Hepatic stellate cell (primary cell): Measurements from ENCODE around the gene MAN2B2.
"Not testable (repeated sequence)": the region's sequence is repeated elsewhere in the genome, so short reads cannot be mapped to it uniquely, and the experiment has no call there.

Experiments
- DNase-seq: peaks from one replicate; pipeline ENCODE4 v3.0.0; 2011; ENCODE audit warnings: low spot score

MAN2B2 gene

GRCh38 chr4:6643141-6643847 lies 68.3 kb downstream of the MAN2B2 start:
- DNase-seq = no peak

DNA sequence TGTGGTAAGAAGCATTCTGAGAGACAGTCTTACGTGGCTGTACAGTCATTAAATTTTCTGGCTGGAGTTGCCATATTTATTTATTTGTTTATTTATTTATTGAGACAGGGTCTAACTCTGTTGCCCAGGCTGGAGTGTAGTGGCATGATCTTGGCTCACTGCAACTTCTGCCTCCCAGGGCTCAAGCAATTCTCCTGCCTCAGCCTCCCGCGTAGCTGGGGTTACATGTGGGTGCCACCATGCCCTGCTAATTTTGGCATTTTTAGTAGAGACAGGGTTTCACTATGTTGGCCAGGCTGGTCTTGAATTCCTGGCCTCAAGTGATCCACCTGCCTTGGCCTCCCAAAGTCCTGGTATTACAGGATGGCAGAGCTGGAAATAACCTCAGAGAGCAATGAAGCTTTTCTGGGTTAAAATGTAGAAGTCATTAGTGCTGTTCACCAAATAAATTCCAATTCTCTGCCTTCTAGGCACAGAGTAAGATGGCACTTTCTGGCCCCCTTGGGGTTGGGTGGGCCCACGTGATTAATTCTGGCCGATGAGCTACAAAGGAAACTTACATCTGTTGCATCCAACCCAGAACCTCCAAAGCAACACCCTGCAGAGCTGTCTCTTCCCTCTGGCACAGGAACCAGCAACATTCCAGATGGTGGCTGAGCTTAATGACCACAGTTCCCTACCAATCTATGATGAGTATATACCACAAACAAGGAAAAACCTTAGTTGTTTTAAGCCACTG lies 70.0 kb downstream of the MAN2B2 start:
- no peak for DNase-seq

- no peak for DNase-seq
These were observed 72.2 kb downstream of the MAN2B2 start for GRCh38 chr4:6647169-6647568.

DNA sequence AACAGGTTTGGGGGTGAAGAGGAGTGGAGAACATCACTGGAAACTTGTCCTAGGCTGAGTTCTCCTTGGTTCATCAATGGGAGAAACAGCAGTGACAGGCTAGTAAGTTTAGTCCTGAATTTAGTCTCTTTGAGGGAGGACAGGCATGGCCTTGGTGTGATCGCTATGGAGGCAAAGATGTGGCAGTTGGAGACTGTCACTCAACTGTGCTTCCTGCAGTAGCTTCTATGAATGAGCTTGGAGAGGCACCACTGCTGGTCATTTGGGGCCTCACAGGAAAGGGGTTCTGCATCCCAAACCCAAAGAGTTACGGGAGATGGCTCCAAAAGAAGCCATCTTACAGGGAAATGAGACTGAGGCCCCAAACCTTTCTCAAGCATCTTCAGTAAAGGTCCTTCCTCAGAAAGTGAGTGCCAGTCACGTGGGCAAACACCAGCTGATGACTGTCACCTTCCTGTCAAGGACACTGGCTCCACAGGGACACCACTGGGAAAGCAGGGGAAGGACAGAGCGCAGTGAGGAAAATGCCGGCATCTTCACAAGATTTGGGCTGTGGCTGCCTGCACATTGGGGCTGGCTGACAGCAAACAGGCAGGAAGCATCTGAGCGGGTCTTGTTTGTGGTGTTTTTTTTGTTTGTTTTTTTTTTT lies 72.7 kb downstream of the MAN2B2 start:
- no peak for DNase-seq

- no peak for DNase-seq
These were observed 74.2 kb downstream of the MAN2B2 start for GRCh38 chr4:6649216-6649615.

DNA sequence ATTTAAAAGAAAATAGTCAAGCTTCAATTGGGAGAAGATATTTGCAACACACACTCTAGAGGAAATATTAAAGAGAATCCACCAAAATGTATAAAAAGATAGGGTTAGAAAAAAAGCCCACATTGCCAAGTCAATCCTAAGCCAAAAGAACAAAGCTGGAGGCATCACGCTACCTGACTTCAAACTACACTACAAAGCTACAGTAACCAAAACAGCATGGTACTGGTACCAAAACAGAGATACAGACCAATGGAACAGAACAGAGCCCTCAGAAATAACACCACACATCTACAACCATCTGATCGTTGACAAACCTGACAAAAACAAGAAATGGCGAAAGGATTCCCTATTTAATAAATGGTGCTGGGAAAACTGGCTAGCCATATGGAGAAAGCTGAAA lies 79.2 kb downstream of the MAN2B2 start:
- not testable (repeated sequence) for DNase-seq

DNA sequence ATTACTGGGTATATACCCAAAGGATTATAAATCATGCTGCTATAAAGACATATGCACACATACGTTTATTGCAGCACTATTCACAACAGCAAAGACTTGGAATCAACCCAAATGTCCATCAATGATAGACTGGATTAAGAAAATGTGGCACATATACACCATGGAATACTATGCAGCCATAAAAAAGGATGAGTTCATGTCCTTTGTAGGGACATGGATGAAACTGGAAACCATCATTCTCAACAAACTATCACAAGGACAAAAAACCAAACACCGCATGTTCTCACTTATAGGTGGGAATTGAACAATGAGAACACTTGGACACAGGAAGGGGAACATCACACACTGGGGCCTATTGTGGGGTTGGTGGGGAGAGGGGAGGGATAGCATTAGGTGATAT lies 80.3 kb downstream of the MAN2B2 start:
- not testable (repeated sequence) for DNase-seq

DNA sequence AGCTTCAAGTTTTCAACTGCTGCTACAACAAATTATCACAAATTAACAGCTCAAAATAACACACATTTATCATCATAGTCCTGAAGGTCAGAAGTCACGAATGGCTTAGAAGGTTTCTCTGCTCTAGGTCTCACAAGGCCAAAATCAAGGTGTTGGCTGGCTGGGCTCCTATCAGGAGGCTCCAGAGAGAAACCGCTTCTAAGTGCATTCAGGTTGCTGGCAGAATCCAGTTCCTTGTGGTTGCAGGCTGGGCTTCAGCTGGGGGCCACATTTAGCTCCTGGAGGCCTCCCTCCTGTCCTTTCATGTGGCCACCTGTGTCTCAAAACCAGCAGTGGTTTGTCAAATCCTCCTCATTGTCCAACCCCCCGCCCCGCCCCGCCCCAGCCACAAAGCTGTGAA lies 80.9 kb downstream of the MAN2B2 start:
- no peak for DNase-seq

DNA sequence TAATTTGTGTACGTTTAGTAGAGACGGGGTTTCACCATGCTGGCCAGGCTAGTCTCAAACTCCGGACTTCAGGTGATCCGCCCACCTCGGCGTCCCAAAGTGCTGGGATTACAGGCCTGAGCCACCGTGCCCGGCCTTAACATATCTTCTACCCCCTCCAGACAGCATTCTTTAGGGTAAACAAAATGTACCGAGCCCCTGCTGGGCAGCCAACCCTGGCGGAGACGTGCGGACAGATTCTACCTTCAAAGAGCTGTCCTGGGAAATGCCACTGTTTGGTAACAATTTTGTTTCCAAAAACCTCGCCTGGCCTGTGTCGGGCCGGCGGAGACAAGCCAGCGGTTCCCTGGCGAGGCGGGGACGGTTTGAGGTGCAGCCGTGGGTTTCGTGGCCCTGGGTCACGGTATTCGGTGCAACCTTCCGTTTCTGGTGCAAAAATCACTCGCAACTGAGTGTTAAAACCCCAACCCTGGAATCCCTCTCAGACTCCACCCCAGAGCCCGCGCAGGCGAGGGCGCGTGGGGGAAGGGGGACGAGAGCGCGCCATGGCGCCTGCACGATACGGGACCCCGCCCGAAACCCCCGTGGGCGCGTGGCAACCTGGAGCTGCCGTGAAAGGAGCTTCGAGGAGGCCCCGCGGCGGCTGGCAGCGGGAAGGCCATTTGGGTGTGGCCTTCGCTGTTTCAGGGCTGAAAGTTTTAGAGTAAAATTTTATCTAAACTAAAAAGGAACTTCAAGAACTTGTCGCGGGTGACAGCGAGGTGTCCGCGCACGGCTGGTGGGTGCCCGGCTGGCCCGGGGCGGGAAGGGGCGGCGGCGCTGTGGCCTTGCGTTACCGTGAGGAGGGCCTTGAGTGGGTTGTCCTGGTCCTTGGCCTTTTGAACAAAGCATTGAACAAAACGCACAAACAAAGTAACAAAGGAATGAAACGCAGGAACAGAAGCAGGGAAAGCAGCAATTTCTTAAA lies 82.5 kb downstream of the MAN2B2 start:
- no peak for DNase-seq

GRCh38 chr4:6658209-6658595 lies 83.2 kb downstream of the MAN2B2 start:
- DNase-seq = no peak

- peak; percentile 54 for DNase-seq
These were observed 83.6 kb downstream of the MAN2B2 start for GRCh38 chr4:6658597-6659075.

DNA sequence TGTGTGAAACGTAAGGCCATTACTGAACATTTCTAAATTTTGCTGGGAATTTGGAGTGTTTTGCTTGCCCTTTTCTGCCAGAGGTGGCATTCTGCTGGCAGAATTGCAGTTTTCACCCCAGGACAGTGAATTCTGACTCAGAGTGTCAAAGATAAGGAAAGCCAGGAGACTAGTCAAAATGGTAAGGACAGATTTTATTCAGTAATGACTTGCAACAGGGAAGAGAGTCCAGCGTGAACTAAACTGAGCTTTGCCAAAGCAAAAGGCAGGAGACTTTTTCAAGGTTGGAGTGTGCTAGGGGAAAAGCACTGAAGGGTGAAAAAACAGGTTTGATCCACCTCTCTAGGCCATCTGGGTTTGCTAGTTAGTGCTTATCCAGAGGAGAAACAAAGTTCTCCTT lies 84.9 kb downstream of the MAN2B2 start:
- no peak for DNase-seq

DNA sequence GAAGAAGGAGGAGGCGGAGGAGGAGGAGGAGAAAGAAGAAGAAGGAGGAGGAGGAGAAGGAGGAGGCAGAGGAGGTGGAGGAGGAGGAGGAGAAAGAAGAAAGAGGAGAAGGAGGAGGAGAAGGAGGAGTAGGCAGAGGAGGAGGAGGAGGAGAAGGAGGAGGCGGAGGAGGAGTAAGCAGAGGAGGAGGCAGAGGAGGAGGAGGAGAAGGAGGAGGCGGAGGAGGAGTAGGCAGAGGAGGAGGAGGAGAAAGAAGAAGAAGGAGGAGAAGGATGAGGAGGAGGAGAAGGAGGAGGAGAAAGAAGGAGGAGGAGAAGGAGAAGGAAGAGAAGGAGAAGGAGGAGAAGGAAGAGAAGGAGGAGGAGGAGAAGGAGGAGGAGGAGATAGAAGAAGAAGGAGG lies 85.4 kb downstream of the MAN2B2 start:
- no peak for DNase-seq

GRCh38 chr4:6662591-6662990 lies 87.6 kb downstream of the MAN2B2 start:
- DNase-seq = no peak

DNA sequence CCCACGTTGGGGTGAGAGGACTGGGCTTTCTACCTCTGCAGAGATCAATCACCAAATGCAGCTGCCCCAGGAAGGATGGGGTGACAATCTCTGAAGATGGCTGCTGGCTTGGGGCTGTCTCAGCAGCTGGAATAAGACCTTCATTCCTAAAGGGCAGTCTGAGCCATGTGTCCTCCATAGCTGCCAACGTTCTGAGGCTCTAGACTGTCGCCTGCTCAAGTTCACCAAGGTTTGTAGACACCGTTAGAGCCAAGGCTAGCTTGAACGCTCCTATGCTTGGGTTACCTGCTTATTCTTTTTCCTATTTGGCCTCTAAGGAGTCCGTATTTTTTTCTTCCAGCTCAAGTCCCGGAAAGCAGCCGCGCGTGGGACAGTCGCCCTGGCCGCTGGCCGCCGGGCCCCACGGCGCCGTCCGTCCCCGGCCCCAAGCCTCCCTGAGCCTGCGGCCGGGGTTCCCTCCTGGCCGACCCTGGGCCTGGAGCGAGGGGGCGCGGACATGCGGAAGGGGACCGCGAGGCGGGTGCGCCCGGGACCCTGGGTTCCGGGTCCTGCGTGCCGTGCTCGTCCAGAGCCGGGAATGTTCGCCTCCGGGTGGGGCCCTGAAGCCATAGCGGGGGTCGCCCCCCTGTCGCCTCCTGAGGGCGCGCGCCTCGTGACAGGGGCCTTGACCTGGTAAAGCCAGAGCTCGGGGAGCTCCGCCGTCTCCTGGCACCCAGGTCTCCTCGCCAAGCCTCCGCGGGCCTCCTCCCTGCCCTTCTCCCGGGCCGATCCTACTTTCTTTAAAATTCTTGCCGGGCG lies 88.8 kb downstream of the MAN2B2 start:
- DNase-seq = no peak

DNA sequence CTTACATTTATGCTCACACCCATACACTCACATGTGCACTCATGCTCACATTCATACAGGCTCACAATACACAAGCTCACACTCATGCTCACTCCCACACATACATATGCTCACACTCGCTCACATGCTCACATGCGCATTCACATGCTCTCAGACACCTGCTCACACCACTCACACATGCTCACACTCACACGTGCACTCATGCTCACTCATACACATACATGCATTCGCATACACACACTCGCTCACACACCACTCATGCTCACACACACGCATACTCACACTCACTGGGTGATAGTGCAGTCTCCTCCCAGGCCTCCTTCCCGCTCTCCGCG lies 90.3 kb downstream of the MAN2B2 start:
- no peak for DNase-seq

- DNase-seq = peak; percentile 75
These were observed 93.4 kb downstream of the MAN2B2 start for GRCh38 chr4:6668391-6668790.

DNA sequence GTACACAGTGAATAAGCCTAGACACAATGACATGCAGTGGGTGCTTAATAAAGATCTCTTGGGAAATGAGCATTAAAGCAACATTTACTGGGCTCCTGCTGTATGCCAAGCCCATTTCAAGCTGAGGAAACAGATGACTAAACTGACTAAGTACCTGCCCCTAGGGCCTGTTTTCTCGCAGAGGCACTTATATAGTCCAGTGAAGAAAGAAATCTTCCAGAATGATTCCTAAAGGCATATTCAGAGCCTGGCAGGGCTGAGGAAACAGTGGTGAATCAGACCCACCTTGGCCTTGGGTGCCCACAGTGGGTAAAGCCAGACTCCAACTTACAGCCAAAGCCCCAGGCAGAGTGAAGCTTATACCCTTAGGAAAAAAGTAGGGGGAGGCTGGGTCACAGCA lies 96.7 kb downstream of the MAN2B2 start:
- DNase-seq = no peak

DNA sequence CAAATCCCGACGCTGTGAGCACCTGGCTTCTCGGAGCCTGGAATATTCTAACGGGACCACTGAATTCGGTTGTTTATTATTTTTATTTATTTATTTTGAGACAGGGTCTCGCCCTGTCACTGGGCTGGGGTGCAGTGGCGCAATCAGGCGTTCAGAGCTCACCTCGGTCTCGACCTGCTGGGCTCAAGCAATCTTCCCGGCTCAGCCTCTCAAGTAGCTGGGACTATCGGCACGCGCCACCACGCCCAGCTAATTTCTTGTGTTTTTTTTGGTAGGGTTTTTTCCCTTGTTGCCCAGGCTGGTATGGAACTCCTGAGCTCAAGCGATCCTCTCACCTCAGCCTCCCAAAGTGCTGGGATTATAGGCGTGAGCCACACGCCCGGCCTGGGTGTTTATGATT lies 97.1 kb downstream of the MAN2B2 start:
- DNase-seq = no peak

GRCh38 chr4:6672541-6673190 lies 97.7 kb downstream of the MAN2B2 start:
- not testable (repeated sequence) for DNase-seq
